Measurements from ENCODE around the gene MLN. TPM values are rescaled to one million over a fixed set of nuclear protein-coding genes. Genes with fewer than 3 reads are reported as not detected.

MLN gene
- total RNA-seq, 4 donors from 2014 or later = not detected

GRCh38 chr6:33794910-33795623 lies 8.7 kb downstream of the MLN start:
- no peak for TF ChIP-seq CTCF (IDR thresholded peaks at IDR 0.05)
- no peak for DNase-seq (ENCODE audit: low spot score)
- no peak for ATAC-seq (ENCODE audit: low FRiP score)

GRCh38 chr6:33792981-33793380 lies 10.8 kb downstream of the MLN start:
- no peak for TF ChIP-seq CTCF (IDR thresholded peaks at IDR 0.05)
- ATAC-seq (ENCODE audit: low FRiP score) (no peak), DNase-seq (ENCODE audit: low spot score) (no peak)

GRCh38 chr6:33791620-33792019 lies 12.2 kb downstream of the MLN start:
- TF ChIP-seq CTCF (IDR thresholded peaks at IDR 0.05) = no peak
- no peak for DNase-seq (ENCODE audit: low spot score)

GRCh38 chr6:33790910-33791309 lies 12.9 kb downstream of the MLN start:
- TF ChIP-seq CTCF (IDR thresholded peaks at IDR 0.05) = no peak
- ATAC-seq (ENCODE audit: low FRiP score) (no peak), DNase-seq (ENCODE audit: low spot score) (no peak)

More at GRCh38 chr6:33791620-33792019, 12.2 kb downstream of the MLN start:
- no peak for ATAC-seq (ENCODE audit: low FRiP score)

- ATAC-seq (ENCODE audit: low FRiP score) (no peak), DNase-seq (ENCODE audit: low spot score) (no peak)
- TF ChIP-seq CTCF (IDR thresholded peaks at IDR 0.05) = no peak
These were observed 13.4 kb downstream of the MLN start for GRCh38 chr6:33790379-33790778.

GRCh38 chr6:33789550-33789895 lies 14.3 kb downstream of the MLN start:
- DNase-seq (ENCODE audit: low spot score) (no peak), ATAC-seq (ENCODE audit: low FRiP score) (no peak)
- TF ChIP-seq CTCF (IDR thresholded peaks at IDR 0.05) = no peak
